Smooth muscle cell (in vitro differentiated cells): ENCODE data around the gene ARL10. TPM values are rescaled to one million over a fixed set of nuclear protein-coding genes. Genes with fewer than 3 reads are reported as not detected.

ENCODE experiments used
- DNase-seq: peaks from one replicate; lab custom pipeline; 2025; ENCODE audit not compliant: unreplicated experiment; lab: John Stamatoyannopoulos, UW
- H2AFZ ChIP-seq: fragments of 200-600 bp; sonication (generic); 2 replicates; pipeline ENCODE4 v1.6.0; 2016; ENCODE audit warnings: antibody characterized with exemption, low read depth, mild to moderate bottlenecking
- H3F3A ChIP-seq: fragments of 200-600 bp; sonication (generic); 2 replicates; pipeline ENCODE4 v1.6.0; 2017; ENCODE audit warnings: antibody characterized with exemption, low read depth
- H3K27ac ChIP-seq: fragments of 200-600 bp; sonication (generic); 2 replicates; pipeline ENCODE4 v1.5.1; 2016; ENCODE audit warnings: low read depth, mild to moderate bottlenecking
- H3K27me3 ChIP-seq: fragments of 200-600 bp; sonication (generic); 2 replicates; pipeline ENCODE4 v1.6.1; 2016; ENCODE audit warnings: low read depth, mild to moderate bottlenecking
- H3K36me3 ChIP-seq: fragments of 200-600 bp; sonication (generic); 2 replicates; pipeline ENCODE4 v1.5.1; 2016; ENCODE audit warnings: low read depth
- H3K4me1 ChIP-seq: fragments of 200-600 bp; sonication (generic); 2 replicates; pipeline ENCODE4 v1.5.1; 2016; ENCODE audit warnings: low read depth
- H3K4me2 ChIP-seq: fragments of 200-600 bp; sonication (generic); 2 replicates; pipeline ENCODE4 v1.6.0; 2016; ENCODE audit warnings: mild to moderate bottlenecking
- H3K4me3 ChIP-seq: fragments of 200-600 bp; sonication (generic); 2 replicates; pipeline ENCODE4 v1.5.1; 2016; ENCODE audit warnings: mild to moderate bottlenecking
- H3K79me2 ChIP-seq: fragments of 200-600 bp; sonication (generic); 2 replicates; pipeline ENCODE4 v1.6.0; 2016; ENCODE audit warnings: low read depth, mild to moderate bottlenecking
- H3K9ac ChIP-seq: fragments of 200-600 bp; sonication (generic); 2 replicates; pipeline ENCODE4 v1.6.0; 2016; ENCODE audit warnings: low read depth
- H3K9me3 ChIP-seq: fragments of 200-600 bp; sonication (generic); replicated peaks from 2 replicates; pipeline ENCODE4 v1.5.1; 2016; ENCODE audit warnings: low read depth
- H4K20me1 ChIP-seq: fragments of 200-600 bp; sonication (generic); 2 replicates; pipeline ENCODE4 v1.6.0; 2016; ENCODE audit warnings: low read depth
- CTCF ChIP-seq: fragments of 200-600 bp; sonication (generic); IDR thresholded peaks from 2 replicates; pipeline ENCODE4 v1.5.1; 2017; ENCODE audit warnings: borderline replicate concordance, mild to moderate bottlenecking, antibody characterized with exemption; ENCODE audit not compliant: insufficient read depth, poor library complexity, severe bottlenecking
- WGBS: methylation state at CpG from one replicate; pipeline ENCODE4 v1.1.7; 2016; ENCODE audit warnings: low lambda C conversion rate; 5-methylcytosine and 5-hydroxymethylcytosine counted together
- polyA plus RNA-seq: library from polyadenylated mRNA; unstranded; fragments of >200 nt; fragmentation: Nextera tagmentation; extraction: Ambion mirVana; gene quantifications from 2 replicates; pipeline ENCODE4 v1.2.1, GENCODE V29; 2016
- total RNA-seq: library from RNA; depleted of rRNA; stranded (reverse); fragments of >200 nt; gene quantifications from 2 replicates; pipeline ENCODE4 v1.2.3, GENCODE V29; 2014

ARL10 gene
- total and polyA plus RNA-seq, 2 experiments from 2014 or later: 5.6 to 10.7 TPM

GRCh38 chr5:176413709-176414191, 48.5 kb downstream of the ARL10 start:
- Histone ChIP-seq H3K27ac (peak overlapping the region; percentile 96), H3K36me3 (no peaks in the 10 kb centered on the region), H3K9me3 (no peaks in the 10 kb centered on the region), H3K4me3 (peak overlapping the region; percentile 99), H3K9ac (peak overlapping the region; percentile 99), H3K4me2 (peak overlapping the region; percentile 96), H3K4me1 (no peaks in the 10 kb centered on the region), H4K20me1 (peaks cover 61% of the 10 kb centered on the region), H3K79me2 (peaks cover 16% of the 10 kb centered on the region), H3F3A (peaks cover 9% of the 10 kb centered on the region), H3K27me3 (no peaks in the 10 kb centered on the region), H2AFZ (no peak overlapping the region)
- TF ChIP-seq CTCF: no peak
- DNase-seq: no peak
- WGBS: 97% methylated on average over 7 of the region's 7 CpGs

GRCh38 chr5:176414704-176415103, 49.4 kb downstream of the ARL10 start:
- Histone ChIP-seq H4K20me1 (peaks cover 57% of the 10 kb centered on the region), H3K79me2 (peaks cover 16% of the 10 kb centered on the region)
- TF ChIP-seq CTCF: no peak

GRCh38 chr5:176415240-176415951, 50.1 kb downstream of the ARL10 start:
- Histone ChIP-seq H3K4me3 (peak overlapping the region; percentile 99), H2AFZ (no peak overlapping the region), H3K36me3 (no peaks in the 10 kb centered on the region), H3K27me3 (no peaks in the 10 kb centered on the region), H3F3A (peaks cover 9% of the 10 kb centered on the region), H3K9me3 (no peaks in the 10 kb centered on the region), H3K27ac (peak overlapping the region; percentile 96), H3K9ac (peak overlapping the region; percentile 99), H3K4me2 (peak overlapping the region; percentile 96), H4K20me1 (peaks cover 51% of the 10 kb centered on the region), H3K4me1 (no peaks in the 10 kb centered on the region), H3K79me2 (peaks cover 16% of the 10 kb centered on the region)
- DNase-seq: no peak
- TF ChIP-seq CTCF: no peak
- WGBS: 69% methylated on average over 13 of the region's 13 CpGs

More at GRCh38 chr5:176414704-176415103, 49.4 kb downstream of the ARL10 start:
- Histone ChIP-seq H3K27ac (peak overlapping the region; percentile 96), H3K4me3 (peak overlapping the region; percentile 99), H2AFZ (no peak overlapping the region), H3K9ac (peak overlapping the region; percentile 99), H3K36me3 (no peaks in the 10 kb centered on the region), H3K27me3 (no peaks in the 10 kb centered on the region), H3K4me2 (peak overlapping the region; percentile 96), H3K4me1 (no peaks in the 10 kb centered on the region), H3K9me3 (no peaks in the 10 kb centered on the region), H3F3A (peaks cover 9% of the 10 kb centered on the region)
- WGBS: 90% methylated on average over 3 of the region's 3 CpGs
- no peak for DNase-seq
